ENCODE measurements around the gene INTS14. TPM values are rescaled to one million over a fixed set of nuclear protein-coding genes. Genes with fewer than 3 reads are reported as not detected.
"Not testable (repeated sequence)": the region's sequence is repeated elsewhere in the genome, so short reads cannot be mapped to it uniquely, and the experiment has no call there.

Gene INTS14
- total and polyA plus RNA-seq, 7 experiments from 2014 or later = 16.0 to 38.3 (median 35.0) TPM

DNA sequence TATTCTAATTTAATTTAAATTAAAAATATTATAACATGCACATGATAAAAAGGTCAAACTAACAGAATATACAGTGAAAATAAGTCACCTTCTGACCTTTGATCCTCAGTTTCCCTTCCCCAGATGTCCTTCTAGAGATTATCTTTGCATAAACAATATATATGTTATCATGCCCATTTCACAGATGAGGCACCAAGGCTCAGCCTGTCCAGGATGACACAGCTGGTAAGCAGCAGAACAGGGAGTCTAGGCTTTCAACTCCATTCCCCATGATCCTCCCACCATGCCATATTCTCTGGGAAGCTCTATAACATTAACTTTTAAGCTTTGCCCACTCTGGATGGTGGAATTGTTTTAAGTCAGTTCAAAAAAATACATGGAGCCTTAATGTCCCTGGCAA is 12.2 kb upstream of the INTS14 start:
- Mint-ChIP-seq H3K36me3 (peaks cover 0 to 40% (median 16%) of the 10 kb centered on the region in 5 donors), H3K27me3 (no peaks in the 10 kb centered on the region), H3K4me1 (peaks cover 0 to 3% (median 0%) of the 10 kb centered on the region in 7 donors), H3K27ac (no peak overlapping the region), H3K4me3 (no peak overlapping the region), H3K9me3 (no peaks in the 10 kb centered on the region)
- no peak overlapping the region for H3K4me3 ChIP-seq (ENCODE audit: low read length)
- ChIA-PET POLR2A (no interaction called here), CTCF (no interaction called here)
- no peaks in the 10 kb centered on the region for H3K4me1 ChIP-seq (ENCODE audit: control insufficient read depth in 2 of 2, insufficient read depth in 2 of 2, low read length in 2 of 2)
- no peaks in the 10 kb centered on the region for H3K9me3 ChIP-seq (ENCODE audit: control insufficient read depth in 2 of 3, low read length in 3 of 3)
- no peak for DNase-seq
- intact Hi-C loops (cut with micrococcal nuclease) = no loop called here
- H3K36me3 ChIP-seq (ENCODE audit: control insufficient read depth in 2 of 3, insufficient read depth in 3 of 3, low read length in 3 of 3) = no peaks in the 10 kb centered on the region
- no peak for ATAC-seq
- no peaks in the 10 kb centered on the region for H3K27me3 ChIP-seq (ENCODE audit: control insufficient read depth in 2 of 2, insufficient read depth in 2 of 2, low read length in 2 of 2)
- no peak overlapping the region for H3K27ac ChIP-seq (ENCODE audit: low read depth, low read length)

DNA sequence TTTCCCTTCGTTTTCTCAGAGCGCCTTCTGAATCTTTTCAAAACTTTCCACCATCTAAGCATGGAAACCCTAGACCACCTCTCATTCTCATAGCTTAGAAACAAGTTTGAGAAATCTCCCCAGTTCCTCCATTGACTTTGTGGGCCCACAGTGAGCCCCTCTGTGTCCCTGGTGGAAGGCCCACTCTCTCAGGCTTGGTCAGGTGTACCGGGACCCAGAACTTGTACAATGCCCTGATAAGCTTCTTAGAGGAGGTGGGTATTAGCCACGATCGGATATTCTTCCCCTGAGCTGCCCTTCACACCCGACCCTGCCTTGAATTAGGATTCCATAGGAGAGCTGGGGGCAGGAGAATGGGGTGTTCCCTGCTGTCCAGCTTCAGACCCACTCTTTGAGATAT is 10.7 kb upstream of the INTS14 start, which contains the start of gene SLC24A1:
SLC24A1 (plus strand) TSS at position 301 of the 400 bp plus-strand sequence. CDS start 2,143 bp downstream, outside the sequence.
- POLR2A ChIA-PET = no interaction called here
- H3K27ac ChIP-seq (ENCODE audit: low read depth, low read length) = no peak within 1 kb of the TSS
- H3K4me1 ChIP-seq (ENCODE audit: control insufficient read depth in 2 of 2, insufficient read depth in 2 of 2, low read length in 2 of 2) = no peaks in the 10 kb centered on the region
- H3K4me3 Mint-ChIP-seq = no peak within 1 kb of the TSS
- peak within 1 kb of the TSS in 2 of 9 donors; percentile 22 to 30 for H3K27ac Mint-ChIP-seq
- H3K27me3 Mint-ChIP-seq = no peaks in the 10 kb centered on the region
- no peaks in the 10 kb centered on the region for H3K9me3 Mint-ChIP-seq
- intact Hi-C loops (cut with micrococcal nuclease) = no loop called here
- H3K36me3 Mint-ChIP-seq = peaks cover 0 to 42% (median 16%) of the 10 kb centered on the region in 5 donors
- ATAC-seq = no peak
- H3K27me3 ChIP-seq (ENCODE audit: control insufficient read depth in 2 of 2, insufficient read depth in 2 of 2, low read length in 2 of 2) = no peaks in the 10 kb centered on the region
- CTCF ChIA-PET = no interaction called here
- H3K4me1 Mint-ChIP-seq = peaks cover 0 to 3% (median 0%) of the 10 kb centered on the region in 7 donors
- no peaks in the 10 kb centered on the region for H3K36me3 ChIP-seq (ENCODE audit: control insufficient read depth in 2 of 3, insufficient read depth in 3 of 3, low read length in 3 of 3)
- H3K9me3 ChIP-seq (ENCODE audit: control insufficient read depth in 2 of 3, low read length in 3 of 3) = no peaks in the 10 kb centered on the region
- DNase-seq = no peak
- no peak within 1 kb of the TSS for H3K4me3 ChIP-seq (ENCODE audit: low read length)

DNA sequence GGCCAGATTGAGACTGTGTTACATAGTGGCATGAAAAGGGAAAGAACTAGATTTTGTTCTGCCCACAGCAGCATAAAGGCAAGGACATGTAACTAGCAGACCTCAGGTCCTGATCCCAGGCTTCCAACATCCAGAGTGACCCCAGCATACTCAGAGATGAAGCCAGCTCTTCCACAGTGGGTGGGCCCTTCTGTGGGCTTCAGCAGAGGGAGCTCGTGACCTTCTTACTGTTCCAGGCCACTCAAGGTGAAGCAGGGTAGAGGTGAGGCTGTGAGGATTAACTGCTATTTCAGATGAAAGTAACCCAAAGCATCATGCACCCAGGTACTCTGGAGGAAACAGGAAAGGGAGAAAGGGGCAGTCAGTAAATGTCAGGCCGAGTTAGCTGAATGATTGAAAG is 9.9 kb upstream of the INTS14 start:
- H3K4me1 Mint-ChIP-seq = peaks cover 0 to 2% (median 0%) of the 10 kb centered on the region in 7 donors
- intact Hi-C loops (cut with micrococcal nuclease) = no loop called here
- Histone ChIP-seq H3K4me3 (ENCODE audit: low read length) (no peak overlapping the region), H3K27me3 (ENCODE audit: control insufficient read depth in 2 of 2, insufficient read depth in 2 of 2, low read length in 2 of 2) (no peaks in the 10 kb centered on the region), H3K4me1 (ENCODE audit: control insufficient read depth in 2 of 2, insufficient read depth in 2 of 2, low read length in 2 of 2) (no peaks in the 10 kb centered on the region), H3K36me3 (ENCODE audit: control insufficient read depth in 2 of 3, insufficient read depth in 3 of 3, low read length in 3 of 3) (no peaks in the 10 kb centered on the region), H3K9me3 (ENCODE audit: control insufficient read depth in 2 of 3, low read length in 3 of 3) (no peaks in the 10 kb centered on the region), H3K27ac (ENCODE audit: low read depth, low read length) (no peak overlapping the region)
- H3K27ac Mint-ChIP-seq = peak overlapping the region in 1 of 9 donors; percentile 30
- no peaks in the 10 kb centered on the region for H3K9me3 Mint-ChIP-seq
- H3K36me3 Mint-ChIP-seq = peaks cover 2 to 38% (median 14%) of the 10 kb centered on the region in 5 donors
- ATAC-seq (no peak), DNase-seq (no peak)
- ChIA-PET POLR2A (no interaction called here), CTCF (no interaction called here)
- H3K4me3 Mint-ChIP-seq = no peak overlapping the region
- H3K27me3 Mint-ChIP-seq = peaks cover 0 to 2% (median 0%) of the 10 kb centered on the region in 5 donors

DNA sequence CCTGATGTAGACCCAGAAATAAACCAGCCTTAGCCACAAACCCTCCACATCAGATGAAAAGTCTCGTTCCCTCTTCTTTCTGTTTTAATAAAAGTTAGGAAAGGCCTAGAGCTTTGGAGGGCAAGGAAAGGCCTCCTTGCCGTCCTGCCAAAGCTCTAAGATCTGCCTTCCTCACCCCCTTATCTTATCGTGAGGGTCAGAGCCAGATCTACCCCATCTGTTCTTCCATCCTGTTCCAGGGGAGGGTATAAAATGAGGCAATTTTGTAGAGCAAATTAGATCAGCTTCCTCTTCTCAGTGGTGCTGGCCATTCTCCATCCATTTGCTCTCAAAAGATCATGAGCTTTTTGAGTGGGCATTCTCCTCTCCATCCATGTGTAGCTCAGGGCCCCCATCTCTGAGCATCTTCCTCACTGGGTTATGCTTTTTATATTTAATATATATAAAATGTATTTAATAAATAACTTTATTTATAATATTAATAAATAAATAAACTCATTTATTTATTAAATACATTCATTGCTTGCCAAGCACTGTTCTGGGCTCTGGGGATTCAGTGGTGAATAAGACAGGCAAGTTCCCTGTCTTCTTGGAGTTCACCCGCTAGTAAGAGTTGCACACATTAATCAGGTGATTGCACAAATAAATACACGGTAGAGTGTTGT is 8.8 kb upstream of the INTS14 start:
- no peak overlapping the region for H3K27ac ChIP-seq (ENCODE audit: low read depth, low read length)
- Mint-ChIP-seq H3K36me3 (peaks cover 2 to 27% (median 7%) of the 10 kb centered on the region in 5 donors), H3K27me3 (peaks cover 0 to 2% (median 0%) of the 10 kb centered on the region in 5 donors), H3K4me3 (no peak overlapping the region), H3K9me3 (no peaks in the 10 kb centered on the region), H3K4me1 (no peaks in the 10 kb centered on the region), H3K27ac (no peak overlapping the region)
- CTCF ChIA-PET = no interaction called here
- peak; percentile 51 for ATAC-seq
- no peaks in the 10 kb centered on the region for H3K4me1 ChIP-seq (ENCODE audit: control insufficient read depth in 2 of 2, insufficient read depth in 2 of 2, low read length in 2 of 2)
- H3K9me3 ChIP-seq (ENCODE audit: control insufficient read depth in 2 of 3, low read length in 3 of 3) = no peaks in the 10 kb centered on the region
- DNase-seq = no peak
- POLR2A ChIA-PET = no interaction called here
- no peaks in the 10 kb centered on the region for H3K27me3 ChIP-seq (ENCODE audit: control insufficient read depth in 2 of 2, insufficient read depth in 2 of 2, low read length in 2 of 2)
- H3K4me3 ChIP-seq (ENCODE audit: low read length) = no peak overlapping the region
- intact Hi-C loops (cut with micrococcal nuclease) = loop anchor here in 1 of 2 donors (10.0 kb wide), 1 partner anchor 675 kb away; the partner anchor contains the start of gene DIS3L
- H3K36me3 ChIP-seq (ENCODE audit: control insufficient read depth in 2 of 3, insufficient read depth in 3 of 3, low read length in 3 of 3) = no peaks in the 10 kb centered on the region

DNA sequence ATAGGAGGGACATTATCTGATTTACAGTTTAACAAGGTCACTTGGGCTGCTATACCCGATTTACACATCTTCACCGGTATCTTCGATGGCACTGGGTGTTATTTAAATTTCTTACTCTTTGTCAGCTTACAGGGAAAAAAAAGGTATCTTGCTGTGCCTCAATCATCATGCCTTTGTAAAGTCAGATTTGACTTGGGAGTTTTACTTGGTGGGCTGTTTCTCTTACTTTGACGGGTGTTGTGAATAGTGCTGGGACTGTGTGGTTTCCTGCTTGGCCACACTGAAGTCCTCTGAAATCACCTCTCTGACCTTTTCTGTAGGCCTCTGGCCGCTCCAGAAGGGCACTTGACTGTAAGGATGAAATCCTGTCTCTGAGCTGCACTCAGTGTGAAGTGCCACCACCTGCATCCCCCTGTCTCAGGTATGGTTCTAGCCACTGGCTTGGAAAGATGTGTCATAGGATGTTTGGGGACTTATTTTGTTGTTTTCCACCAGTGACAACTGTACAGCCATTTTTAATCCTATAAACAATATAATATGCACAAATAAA is 7.7 kb upstream of the INTS14 start:
- H3K4me3 Mint-ChIP-seq = no peak overlapping the region
- H3K36me3 Mint-ChIP-seq = peaks cover 0 to 20% (median 2%) of the 10 kb centered on the region in 5 donors
- Histone ChIP-seq H3K27ac (ENCODE audit: low read depth, low read length) (no peak overlapping the region), H3K27me3 (ENCODE audit: control insufficient read depth in 2 of 2, insufficient read depth in 2 of 2, low read length in 2 of 2) (no peaks in the 10 kb centered on the region), H3K4me1 (ENCODE audit: control insufficient read depth in 2 of 2, insufficient read depth in 2 of 2, low read length in 2 of 2) (no peaks in the 10 kb centered on the region), H3K36me3 (ENCODE audit: control insufficient read depth in 2 of 3, insufficient read depth in 3 of 3, low read length in 3 of 3) (no peaks in the 10 kb centered on the region), H3K4me3 (ENCODE audit: low read length) (no peak overlapping the region), H3K9me3 (ENCODE audit: control insufficient read depth in 2 of 3, low read length in 3 of 3) (no peaks in the 10 kb centered on the region)
- ChIA-PET CTCF (no interaction called here), POLR2A (no interaction called here)
- peaks cover 0 to 4% (median 4%) of the 10 kb centered on the region in 7 donors for H3K4me1 Mint-ChIP-seq
- DNase-seq = no peak
- no peak for ATAC-seq
- intact Hi-C loops (cut with micrococcal nuclease) = loop anchor here in 1 of 2 donors (10.0 kb wide), 1 partner anchor 676 kb away; the partner anchor contains the start of gene DIS3L
- peak overlapping the region in 1 of 9 donors; percentile 25 for H3K27ac Mint-ChIP-seq
- H3K27me3 Mint-ChIP-seq = peaks cover 0 to 2% (median 0%) of the 10 kb centered on the region in 5 donors
- H3K9me3 Mint-ChIP-seq = no peaks in the 10 kb centered on the region

DNA sequence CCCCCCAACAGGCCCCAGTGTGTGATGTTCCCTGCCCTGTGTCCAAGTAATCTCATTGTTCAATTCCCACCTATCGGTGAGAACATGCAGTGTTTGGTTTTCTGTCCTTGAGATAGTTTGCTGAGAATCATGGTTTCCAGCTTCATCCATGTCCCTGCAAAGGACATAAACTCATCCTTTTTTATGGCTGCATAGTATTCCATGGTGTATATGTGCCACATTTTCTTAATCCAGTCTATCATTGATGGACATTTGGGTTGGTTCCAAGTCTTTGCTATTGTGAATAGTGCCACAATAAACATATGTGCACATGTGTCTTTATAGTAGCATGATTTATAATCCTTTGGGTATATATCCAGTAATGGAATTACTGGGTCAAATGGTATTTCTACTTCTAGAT is 5.0 kb upstream of the INTS14 start:
- H3K4me3 Mint-ChIP-seq; H3K36me3 ChIP-seq (ENCODE audit: control insufficient read depth in 2 of 3, insufficient read depth in 3 of 3, low read length in 3 of 3); H3K27me3 Mint-ChIP-seq; DNase-seq; H3K4me3 ChIP-seq (ENCODE audit: low read length); H3K9me3 ChIP-seq (ENCODE audit: control insufficient read depth in 2 of 3, low read length in 3 of 3); POLR2A ChIA-PET; CTCF ChIA-PET; H3K27ac Mint-ChIP-seq; H3K9me3 Mint-ChIP-seq; ATAC-seq; H3K27me3 ChIP-seq (ENCODE audit: control insufficient read depth in 2 of 2, insufficient read depth in 2 of 2, low read length in 2 of 2); H3K27ac ChIP-seq (ENCODE audit: low read depth, low read length): not testable (repeated sequence)
- H3K4me1 ChIP-seq (ENCODE audit: control insufficient read depth in 2 of 2, insufficient read depth in 2 of 2, low read length in 2 of 2) = peaks cover 9 to 16% of the 10 kb centered on the region in 2 donors
- H3K36me3 Mint-ChIP-seq = peaks cover 0 to 10% (median 2%) of the 10 kb centered on the region in 5 donors
- intact Hi-C loops (cut with micrococcal nuclease) = loop anchor here in 1 of 2 donors (10.0 kb wide), 1 partner anchor 679 kb away; the partner anchor contains the start of gene DIS3L
- H3K4me1 Mint-ChIP-seq = peaks cover 11 to 23% (median 18%) of the 10 kb centered on the region in 7 donors

Measured in naive thymus-derived CD4-positive, alpha-beta T cell (primary cell).